GDM1 (cell line): ENCODE measurements around the gene UBE2D2.
A peak's percentile ranks its signal among the peaks of the same experiment; 100 is the strongest.

ENCODE experiments used
- DNase-seq: peaks from one replicate; lab custom pipeline; 2025; lab: John Stamatoyannopoulos, UW

The UBE2D2 gene

DNA sequence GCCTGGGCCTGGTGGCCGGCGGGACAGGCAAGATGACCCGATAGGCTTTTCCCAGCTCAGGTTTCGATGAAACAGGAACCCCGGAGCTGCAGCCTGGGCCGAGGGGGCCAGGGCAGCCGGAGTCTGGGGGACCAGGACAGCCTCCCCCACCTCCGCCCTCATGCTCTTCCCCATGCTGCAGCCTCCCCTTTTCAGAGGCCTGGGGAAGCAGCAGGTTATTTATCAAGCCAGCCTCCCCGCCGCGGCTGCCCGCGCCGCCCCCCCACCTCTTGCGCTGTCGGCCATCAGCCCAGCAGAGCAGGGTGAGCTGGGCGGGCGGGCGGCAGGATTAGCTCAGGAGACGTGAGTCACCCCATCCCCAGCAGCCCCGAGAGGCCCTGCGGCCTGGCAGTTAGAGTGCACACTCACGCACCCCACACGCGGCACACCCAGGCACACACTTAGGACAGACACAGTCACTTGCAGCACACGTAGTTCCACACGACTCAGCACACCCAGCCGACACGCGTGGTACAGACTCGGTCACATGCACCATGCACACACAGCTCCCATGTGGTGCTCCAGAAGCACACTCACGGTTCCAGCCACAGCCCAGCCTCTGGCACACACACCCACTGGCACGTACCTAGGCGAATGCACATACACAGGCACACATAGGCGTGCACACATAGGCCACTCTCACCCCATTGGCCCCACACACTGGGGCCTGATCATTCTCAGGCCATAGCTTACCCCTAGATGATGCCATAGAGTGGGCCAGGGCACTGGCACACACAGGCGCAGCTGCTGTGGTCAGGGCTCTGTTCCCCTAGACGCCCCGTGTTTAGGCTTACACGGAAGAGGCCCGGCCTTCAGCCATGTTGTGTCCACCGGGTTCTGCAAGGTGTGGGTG, 100.0 kb downstream of the UBE2D2 start:
- peak; percentile 71 for DNase-seq

DNA sequence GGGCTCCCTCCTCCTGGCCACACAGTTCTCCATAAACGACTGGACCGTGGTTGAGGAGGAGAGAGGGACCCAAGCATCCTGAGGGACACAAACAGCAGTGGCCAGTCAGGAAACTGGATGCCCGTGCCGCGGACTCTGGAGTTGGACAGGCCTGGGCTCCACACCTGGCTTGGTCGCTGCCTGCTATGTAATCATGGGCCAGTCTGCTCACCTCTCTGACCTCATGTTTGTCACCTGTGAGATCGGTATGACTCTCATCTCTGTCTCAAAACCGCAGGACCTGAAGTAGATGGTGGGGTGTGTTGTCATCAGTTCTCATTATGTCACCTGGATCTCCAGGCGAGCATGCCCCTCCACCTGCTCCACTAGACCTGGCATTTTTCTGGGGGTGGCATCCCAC, 101.5 kb downstream of the UBE2D2 start:
- DNase-seq, result no peak

DNA sequence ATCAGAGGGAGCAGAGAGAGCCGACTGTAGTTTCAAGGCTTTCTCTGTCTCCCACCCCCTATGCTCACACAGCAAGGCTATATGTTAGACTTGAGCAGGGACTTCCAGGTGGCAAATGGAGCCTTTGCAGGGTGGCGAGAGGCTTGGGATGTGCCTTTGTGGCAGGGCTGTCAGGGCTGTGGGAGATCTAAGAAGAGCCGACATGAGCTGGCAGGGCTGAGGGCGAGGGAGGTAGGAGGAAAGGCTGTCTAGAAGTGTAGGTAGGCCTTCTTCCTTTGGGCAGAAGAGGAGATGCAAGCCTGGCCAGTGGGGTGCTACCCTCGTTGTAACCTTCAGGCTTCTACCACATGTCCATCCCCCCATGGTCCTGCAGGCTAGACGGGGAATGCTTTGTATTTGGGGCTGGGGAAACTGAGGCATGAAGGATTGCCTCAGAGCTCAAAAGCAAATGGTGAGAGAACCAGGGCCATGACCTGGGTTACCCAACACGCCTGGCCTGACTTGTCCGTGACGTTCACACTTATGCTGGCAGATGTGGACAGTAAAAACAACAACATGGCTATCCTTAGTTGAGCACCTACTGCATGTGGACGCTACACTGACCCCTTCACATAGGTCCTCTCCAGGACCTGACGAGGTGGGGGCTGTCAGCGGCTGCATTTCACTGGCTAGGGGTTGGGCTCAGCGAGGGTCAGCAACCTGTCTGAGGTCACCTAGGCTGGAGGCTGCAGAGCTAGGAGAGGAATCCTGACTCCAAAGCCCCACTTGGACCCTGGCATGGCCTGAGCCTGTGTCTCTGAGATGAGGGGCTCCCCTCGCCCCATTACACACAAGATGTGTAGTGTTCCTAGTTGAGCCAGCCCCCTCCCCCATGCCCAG, 102.3 kb downstream of the UBE2D2 start:
- no peak for DNase-seq

DNA sequence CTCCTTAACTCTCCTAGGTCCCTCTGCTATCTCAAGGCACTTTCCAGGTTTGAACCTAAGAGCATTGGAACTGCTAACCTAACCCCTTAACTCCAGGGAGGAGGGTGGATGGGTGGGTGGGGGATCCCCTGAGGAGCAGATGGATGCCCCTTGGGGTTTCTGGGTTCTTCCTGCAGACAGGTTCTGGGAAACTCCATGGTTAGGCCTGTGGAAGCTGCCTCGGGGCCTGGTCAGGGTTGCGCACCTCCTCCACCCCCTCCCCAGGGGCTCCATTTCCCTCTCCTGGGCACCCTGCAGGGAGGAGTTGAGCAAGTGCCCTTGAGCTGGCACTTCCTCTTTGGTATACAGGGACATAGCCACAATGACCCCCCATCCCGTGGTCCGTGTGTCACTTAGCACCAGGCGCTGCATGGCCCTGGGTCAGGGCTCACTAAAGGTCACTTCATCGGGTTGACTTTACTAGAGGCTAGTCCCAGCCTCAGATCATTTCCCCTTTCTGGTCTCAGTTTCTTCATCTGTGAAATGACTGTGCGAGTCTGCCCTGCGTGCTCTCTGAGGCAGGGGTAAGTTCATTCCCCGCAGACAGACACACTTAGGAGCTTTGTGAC, 103.1 kb downstream of the UBE2D2 start:
- DNase-seq, result peak; percentile 39

DNA sequence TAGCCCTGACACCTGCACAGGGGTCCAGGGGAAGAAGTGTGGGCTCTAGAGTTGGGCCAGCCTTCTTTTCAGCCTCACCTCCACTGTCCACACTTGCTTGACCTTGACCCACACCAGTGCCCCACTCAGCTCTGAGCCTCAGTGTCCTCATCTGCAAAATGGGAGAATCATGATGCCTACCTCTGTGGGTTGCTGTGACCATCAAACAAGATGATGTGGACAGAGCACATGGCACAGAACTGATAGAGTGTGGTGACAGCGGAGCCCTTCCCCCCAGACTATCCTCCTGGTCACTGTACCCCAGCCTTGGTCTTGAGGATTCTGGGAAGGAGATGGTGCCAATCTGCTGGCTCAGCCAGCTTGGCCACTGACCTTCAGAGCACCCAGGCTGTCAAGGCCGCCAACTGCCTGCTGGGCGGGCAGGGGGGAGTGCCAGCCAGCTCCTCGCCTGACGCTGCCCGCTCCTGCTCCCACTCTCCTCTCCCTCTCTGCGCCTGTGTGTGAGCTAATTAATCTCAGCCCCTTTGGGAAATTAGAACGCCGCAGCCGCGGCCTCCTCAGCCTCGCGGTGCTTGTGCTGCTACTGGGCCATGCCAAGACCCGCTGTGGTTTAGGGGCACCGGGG, 103.7 kb downstream of the UBE2D2 start:
- no peak for DNase-seq

DNA sequence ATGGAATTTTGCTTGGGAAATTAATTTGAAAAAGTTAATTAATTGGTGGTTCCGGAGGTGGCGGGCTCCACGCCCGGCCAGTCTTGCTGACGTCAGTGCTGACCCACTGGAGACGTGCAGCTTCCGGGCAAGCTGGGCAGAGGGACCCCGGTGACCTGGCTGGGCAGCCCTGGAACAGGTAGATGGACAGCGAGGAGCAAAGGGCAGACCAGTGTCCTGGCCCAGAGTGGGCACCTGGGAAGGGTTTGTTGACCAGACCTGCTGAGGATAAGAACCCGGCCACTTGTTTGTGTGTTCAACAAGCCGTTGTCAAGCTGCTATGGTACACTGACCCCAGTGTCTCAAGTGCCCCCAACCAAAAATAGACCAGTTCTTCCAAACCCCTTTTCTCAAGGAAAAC, 104.5 kb downstream of the UBE2D2 start:
- no peak for DNase-seq

DNA sequence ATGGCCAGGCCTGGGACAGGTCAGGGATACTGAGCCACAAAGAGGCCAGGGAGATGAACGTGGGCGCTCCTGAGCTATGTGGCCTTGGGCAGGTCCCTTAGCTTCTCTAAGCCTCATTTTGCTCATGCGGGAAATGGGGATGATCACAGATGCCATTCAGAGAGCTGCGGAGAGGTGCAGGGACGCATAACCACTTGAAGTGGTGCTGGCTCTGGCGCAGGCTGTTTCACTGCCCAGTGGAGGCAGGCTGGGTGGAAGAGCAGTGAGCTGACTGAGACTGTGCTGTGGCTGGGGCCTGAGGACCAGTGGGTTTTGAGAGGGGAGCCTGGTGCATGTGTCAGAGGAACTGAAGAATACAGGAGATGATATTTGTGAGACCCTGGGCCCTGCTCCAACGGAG, 105.4 kb downstream of the UBE2D2 start:
- DNase-seq, result no peak

DNA sequence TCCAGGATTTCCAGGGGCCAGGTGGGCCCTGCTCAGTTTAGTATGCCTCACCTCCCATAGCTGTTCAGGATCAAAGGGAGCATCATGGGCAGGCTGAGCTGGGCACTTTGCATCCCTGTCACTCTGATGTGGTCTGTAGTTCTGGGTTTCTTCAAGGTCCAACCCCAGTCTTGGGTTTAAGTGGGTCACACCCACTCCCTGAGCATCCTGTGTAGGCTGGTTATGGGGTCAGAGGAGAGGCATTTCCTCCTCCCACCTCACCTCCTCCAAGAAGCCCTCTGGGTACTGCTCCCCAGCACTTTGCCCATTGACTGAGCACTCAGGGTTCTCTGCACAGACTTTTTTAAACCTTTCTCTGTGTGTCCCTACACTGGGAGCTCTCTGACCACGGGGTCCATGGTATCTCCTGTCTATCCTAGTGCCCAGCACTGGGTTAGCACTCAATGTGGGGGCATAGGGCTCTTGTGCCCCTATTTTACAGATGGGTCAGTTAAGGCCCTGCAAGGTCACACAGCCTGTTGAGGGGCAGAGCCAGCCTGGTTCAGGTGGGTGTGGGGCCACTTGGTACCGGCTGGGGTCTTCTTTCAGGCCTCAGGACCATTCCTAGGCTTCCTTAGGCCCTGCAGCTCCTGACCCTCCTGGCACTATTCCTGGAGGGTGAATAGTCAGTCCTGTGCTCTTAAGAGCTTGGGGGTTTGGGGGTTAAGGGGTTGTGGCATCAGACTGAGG, 106.0 kb downstream of the UBE2D2 start:
- DNase-seq, result no peak

DNA sequence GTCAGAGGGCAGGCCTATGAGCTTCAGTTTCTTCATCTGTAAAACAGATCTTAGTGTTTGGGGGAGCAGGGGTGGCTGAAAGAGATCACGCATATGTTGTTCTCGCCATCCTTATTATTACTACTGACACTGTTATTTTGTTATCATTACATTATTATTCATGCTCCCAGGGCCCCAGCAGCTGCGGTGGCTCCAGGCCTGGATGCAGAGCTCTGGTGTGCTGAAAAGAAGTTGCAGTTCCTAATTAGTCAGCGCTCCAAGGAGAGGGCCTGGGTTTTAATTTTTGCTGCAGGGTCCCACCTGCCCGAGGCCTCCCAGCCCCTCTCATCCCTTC, 106.6 kb downstream of the UBE2D2 start:
- DNase-seq, result no peak

DNA sequence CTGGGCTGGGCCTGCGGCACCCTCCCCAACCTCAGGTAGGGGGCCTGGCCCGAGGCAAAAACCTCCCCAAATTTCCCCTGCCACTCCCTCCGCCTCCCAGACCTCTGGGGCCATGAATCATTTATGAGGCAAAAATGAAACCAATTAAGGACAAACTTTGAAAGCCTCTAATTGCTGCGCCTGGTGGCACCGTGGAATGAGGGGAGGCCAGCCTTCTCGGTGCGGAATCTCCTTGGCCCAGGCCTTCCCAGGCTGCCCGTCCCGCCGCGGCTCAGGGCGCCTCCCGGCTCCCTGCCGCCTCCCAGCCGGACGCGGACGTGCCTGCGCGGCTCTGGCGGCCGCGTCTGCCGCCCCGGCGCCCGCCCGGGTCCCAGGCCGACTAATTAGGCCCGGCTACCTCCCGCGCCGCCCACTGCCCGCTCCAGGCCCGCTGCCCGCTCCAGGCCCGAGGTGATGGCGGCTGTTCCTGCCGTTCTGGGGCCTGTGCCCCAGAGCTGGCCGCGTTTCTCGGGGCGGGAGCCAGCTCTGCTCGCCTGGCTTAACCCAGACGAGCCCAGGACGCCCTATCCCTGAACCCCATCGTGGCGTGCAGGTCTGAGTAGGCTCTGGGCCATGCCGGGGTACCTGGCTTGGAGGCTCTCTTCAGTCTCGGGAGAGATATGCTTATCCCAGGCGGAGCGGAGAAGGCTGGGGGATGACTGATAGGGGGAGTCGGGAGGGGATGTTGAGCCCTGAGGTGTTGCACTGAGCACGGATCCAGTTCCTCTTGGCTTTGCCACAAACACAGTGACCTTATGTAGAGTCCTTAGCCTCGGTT, 107.1 kb downstream of the UBE2D2 start:
- no peak for DNase-seq

DNA sequence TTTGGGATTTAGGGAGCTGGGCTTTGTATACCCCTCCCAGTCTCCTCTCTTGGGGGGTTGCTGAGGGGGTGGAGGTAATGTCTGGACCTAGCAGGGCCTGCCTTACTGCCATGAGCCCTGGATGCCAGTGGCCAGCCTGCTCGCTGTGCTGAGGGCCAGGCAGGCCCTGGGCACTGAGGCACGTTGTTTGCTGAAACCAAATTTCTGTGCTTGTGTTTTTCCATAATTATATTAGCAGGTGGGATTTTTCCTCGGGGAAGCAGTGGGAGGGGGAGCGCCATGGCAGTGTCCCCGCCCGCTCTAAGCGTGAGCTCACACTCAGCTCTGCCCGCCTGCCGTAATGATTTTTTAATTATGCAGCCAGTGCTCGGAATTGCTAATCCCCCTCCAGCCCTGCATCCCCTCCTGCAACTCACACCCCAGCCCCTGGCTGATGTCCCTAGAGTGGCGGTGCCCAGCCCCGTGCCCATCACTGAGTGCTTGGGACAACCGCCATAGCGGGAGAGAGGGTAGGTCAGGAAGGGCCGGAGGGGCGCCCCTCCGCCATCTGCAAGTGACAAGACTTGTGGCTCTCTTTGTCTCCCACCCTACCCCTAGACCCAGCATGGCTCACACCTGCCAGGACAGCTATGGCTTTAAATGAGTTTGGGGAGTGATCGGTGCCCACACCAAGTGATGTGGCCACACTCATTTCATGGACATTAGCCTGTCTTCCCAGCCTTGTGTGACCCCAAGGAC, 108.0 kb downstream of the UBE2D2 start:
- DNase-seq, result no peak

DNA sequence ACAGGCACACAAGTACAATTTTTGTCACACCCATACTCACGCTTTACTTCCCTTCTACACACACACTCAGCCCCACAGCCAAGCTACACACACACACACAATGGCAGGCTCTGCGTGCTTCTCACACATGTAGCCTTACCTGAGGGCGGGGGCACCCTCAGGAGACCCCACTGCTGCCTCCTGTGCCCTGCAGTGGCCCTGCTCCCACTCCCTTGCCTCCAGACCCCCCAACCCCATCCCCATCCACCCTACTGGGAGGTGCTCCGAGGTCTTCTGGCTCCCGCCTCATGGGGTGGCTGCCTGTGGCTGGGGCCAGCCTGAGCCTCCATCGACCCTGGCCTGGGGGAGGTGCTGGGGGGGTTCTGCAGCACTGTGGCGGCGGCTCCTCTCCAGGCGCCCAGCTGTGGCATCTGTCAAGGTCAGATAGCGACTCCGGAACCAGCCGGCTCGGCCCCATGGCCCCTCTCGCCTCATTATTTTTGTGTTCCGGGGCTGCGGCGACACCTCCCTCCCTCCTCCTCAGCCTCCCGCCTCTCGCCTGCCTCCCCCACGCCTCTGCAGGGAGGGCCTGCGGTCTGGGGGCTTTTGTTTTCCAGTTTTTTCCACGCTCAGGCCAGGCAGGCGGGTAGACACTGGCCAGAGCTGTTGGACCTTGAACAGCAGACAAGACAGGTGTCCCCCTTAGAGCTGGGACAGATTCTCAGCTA, 108.7 kb downstream of the UBE2D2 start:
- DNase-seq, result peak; percentile 90

DNA sequence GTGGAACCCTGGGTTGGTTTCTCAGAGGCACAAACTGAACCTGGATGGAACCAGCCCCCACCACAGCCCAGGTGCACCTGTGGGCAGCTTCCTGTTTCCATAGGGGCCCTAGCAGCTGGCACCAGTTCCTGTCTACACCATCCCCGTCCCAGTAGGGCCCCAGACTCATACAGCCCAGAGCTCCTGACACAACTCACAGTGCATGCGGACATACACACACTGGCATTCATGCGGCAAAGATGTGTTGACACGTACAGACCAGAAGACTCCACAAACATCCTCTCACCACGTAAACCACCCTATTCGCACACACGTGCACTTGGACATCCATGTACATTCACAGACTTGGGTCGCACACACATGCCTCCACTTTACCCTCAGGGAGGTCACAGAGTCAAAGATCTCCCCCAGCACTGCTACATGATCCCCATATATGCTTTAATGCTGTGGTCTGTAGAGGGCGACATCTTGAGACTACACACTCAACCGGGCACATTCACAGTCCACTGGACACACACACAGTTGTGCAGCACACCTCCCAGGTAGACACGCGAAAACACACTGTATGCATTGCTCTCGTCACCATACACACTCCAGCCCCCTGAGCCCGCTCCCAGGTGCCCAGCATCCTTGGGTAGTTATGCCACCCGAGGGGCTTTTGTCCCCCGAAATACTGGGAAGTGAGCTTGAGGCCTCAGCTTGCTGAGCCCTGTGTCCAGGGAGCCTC, 109.4 kb downstream of the UBE2D2 start:
- peak; percentile 81 for DNase-seq

DNA sequence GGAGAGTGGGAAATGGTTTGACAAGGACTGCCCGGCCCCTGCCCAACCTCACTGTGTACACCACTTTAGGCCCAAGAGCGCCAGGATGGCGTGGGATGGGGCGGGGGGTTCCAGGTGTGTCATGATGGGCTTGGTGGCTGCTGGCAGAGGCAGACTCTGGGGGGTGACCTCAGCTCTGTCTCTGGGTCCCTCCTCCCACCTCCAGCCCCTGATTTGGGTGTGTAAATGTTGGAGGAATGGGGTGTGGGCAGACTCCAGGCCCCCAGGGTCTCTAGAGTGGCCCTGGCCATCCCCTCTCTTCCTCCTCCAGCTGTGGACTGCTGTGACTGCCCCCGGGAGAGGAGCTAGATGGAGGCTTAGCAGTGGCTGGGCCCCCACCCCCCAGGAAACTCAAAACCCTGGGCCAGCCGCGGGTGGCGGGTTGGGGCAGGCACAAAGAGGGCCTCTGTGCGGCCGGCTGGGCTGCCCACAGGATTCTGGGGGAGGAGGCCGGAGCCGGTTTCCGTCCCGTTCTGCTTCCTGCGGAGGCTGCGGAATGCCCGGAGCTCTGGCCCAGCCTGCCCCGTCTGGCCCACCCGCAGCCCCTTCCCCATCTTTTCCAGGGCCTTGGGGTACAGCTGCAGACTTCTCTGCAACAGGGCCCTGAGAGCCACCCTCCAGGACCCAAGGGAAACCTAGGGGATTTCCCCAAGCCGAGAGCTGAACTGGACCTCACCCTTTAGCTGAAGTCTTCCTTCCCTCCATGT, 110.1 kb downstream of the UBE2D2 start:
- peak; percentile 35 for DNase-seq

DNA sequence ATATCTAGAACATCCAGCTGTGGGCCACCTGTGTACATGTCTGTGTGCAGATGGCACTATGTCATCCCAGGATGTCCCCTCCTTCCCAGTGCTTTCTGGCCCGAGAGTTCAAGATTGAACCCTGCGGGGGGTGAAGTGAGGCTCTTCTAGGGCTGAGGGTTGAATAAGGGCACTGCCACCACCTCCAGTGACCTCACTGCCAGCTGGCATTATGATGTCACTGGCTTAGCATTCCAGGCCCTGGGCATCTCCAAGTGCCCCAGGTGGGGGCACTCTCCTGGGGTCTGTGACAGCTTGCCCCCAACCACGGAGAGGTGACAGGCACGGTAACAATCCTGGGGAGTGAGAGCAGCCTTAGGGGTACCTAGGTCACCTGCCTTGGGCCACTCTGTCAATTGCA, 114.1 kb downstream of the UBE2D2 start:
- no peak for DNase-seq

DNA sequence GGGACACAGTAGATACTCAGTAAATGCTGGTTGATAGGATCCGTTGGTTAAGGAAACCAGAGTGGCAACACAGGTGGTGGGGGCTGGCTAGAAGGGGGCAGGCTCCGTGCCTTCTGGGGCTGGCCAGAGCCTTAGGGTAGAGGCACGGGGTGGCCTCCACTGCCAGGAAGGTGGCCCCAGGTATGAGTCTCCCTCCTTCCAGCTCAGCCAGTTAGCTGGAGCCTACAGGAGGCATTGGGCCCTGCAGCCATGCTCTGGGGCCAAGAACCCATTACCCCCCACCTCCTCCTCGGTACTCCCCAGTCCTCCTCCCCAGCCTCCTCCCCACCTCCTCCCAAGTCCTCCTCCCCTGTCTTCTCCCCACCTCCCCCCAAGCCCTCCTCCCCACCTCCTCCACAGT, 114.7 kb downstream of the UBE2D2 start:
- DNase-seq, result no peak

DNA sequence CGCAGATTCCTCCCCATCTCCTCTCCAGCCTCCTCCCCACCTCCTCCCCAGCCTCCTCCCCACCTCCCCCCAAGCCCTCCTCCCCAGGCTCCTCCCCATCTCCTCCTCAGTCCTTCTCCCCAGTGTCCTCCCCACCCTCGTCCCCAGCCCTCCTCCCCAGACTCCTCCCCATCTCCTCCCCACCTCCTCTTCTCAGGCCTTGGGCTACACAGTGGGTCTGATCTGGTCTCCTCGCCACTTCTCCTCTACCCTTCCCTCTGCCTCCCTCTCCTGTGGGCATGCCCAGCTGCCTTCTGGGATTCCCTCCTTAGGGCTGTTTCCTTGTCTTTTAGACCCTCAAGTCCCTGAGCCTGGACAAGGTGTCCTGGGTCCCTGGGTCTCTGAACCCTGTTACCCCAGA, 115.3 kb downstream of the UBE2D2 start:
- DNase-seq, result no peak
